Astrocyte (in vitro differentiated cells and primary cell): ENCODE results near the gene CHD5.

Experiments
- CTCF ChIP-seq: IDR thresholded peaks from 2 replicates; pipeline ENCODE4 v1.5.1; 2011; ENCODE audit warnings: low read depth, mild to moderate bottlenecking, inconsistent platforms, low read length, moderate library complexity; ENCODE audit not compliant: insufficient read depth
- EZH2 ChIP-seq: IDR thresholded peaks from 2 replicates; pipeline ENCODE4 v1.6.1; 2012; ENCODE audit warnings: mild to moderate bottlenecking, low read length, inconsistent platforms; ENCODE audit not compliant: insufficient read depth

GRCh38 chr1:6052543-6053205 is 127.4 kb downstream of the CHD5 start:
- peak; percentile 66 for TF ChIP-seq CTCF
- no peak for TF ChIP-seq EZH2
